Tongue (tissue), 2 donors: ENCODE results near the gene NOS1AP. TPM values are rescaled to one million over a fixed set of nuclear protein-coding genes. Genes with fewer than 3 reads are reported as not detected.
"Not testable (repeated sequence)": the region's sequence is repeated elsewhere in the genome, so short reads cannot be mapped to it uniquely, and the experiment has no call there.

Experiments used
- DNase-seq: peaks from one replicate; pipeline ENCODE4 v3.0.0-alpha.2; 2015
- total RNA-seq: library from RNA; depleted of rRNA; stranded (reverse); fragments of >200 nt; gene quantifications from one replicate; pipeline ENCODE4 v1.2.3, GENCODE V29; 2014

NOS1AP gene
- total RNA-seq, 1 donor from 2014 or later = 1.6 TPM

- no peak for DNase-seq
Observed at GRCh38 chr1:162169031-162169790, 99.7 kb downstream of the NOS1AP start.

GRCh38 chr1:162171111-162171510 lies 101.6 kb downstream of the NOS1AP start:
- no peak for DNase-seq

- no peak for DNase-seq
Observed at GRCh38 chr1:162172311-162173102, 103.0 kb downstream of the NOS1AP start.

- not testable (repeated sequence) for DNase-seq
Observed at GRCh38 chr1:162173607-162174006, 104.1 kb downstream of the NOS1AP start.

GRCh38 chr1:162174027-162174426 lies 104.5 kb downstream of the NOS1AP start:
- DNase-seq = not testable (repeated sequence)

- DNase-seq = no peak
Observed at GRCh38 chr1:162175379-162176081, 106.0 kb downstream of the NOS1AP start.

GRCh38 chr1:162177126-162177525 lies 107.6 kb downstream of the NOS1AP start:
- DNase-seq = no peak

- DNase-seq = no peak
Observed at GRCh38 chr1:162178432-162178831, 108.9 kb downstream of the NOS1AP start.

- no peak for DNase-seq
Observed at GRCh38 chr1:162179121-162179520, 109.6 kb downstream of the NOS1AP start.

- no peak for DNase-seq
Observed at GRCh38 chr1:162180813-162181212, 111.3 kb downstream of the NOS1AP start.

GRCh38 chr1:162182090-162182489 lies 112.6 kb downstream of the NOS1AP start:
- no peak for DNase-seq

- DNase-seq = no peak
Observed at GRCh38 chr1:162185314-162186025, 116.0 kb downstream of the NOS1AP start.

GRCh38 chr1:162186026-162186374 lies 116.5 kb downstream of the NOS1AP start:
- no peak for DNase-seq

- no peak for DNase-seq
Observed at GRCh38 chr1:162186406-162186805, 116.9 kb downstream of the NOS1AP start.

- DNase-seq = no peak
Observed at GRCh38 chr1:162187687-162188276, 118.3 kb downstream of the NOS1AP start.

GRCh38 chr1:162189345-162189744 lies 119.9 kb downstream of the NOS1AP start:
- DNase-seq = no peak

- no peak for DNase-seq
Observed at GRCh38 chr1:162191396-162192305, 122.2 kb downstream of the NOS1AP start.

GRCh38 chr1:162192306-162192678 lies 122.8 kb downstream of the NOS1AP start:
- DNase-seq = no peak

GRCh38 chr1:162192763-162193162 lies 123.3 kb downstream of the NOS1AP start:
- no peak for DNase-seq

- peak; percentile 46 for DNase-seq
Observed at GRCh38 chr1:162193221-162193620, 123.7 kb downstream of the NOS1AP start.

- peak; percentile 66 for DNase-seq
Observed at GRCh38 chr1:162193815-162194214, 124.3 kb downstream of the NOS1AP start.
